ENCODE measurements around the gene OPCML. TPM values are rescaled to one million over a fixed set of nuclear protein-coding genes. Genes with fewer than 3 reads are reported as not detected.

The OPCML gene
- total and polyA plus RNA-seq, 2 of the 13 experiments (the other 11 are each of a cell fraction or from before 2014, with no cell fraction given), result not detected

DNA sequence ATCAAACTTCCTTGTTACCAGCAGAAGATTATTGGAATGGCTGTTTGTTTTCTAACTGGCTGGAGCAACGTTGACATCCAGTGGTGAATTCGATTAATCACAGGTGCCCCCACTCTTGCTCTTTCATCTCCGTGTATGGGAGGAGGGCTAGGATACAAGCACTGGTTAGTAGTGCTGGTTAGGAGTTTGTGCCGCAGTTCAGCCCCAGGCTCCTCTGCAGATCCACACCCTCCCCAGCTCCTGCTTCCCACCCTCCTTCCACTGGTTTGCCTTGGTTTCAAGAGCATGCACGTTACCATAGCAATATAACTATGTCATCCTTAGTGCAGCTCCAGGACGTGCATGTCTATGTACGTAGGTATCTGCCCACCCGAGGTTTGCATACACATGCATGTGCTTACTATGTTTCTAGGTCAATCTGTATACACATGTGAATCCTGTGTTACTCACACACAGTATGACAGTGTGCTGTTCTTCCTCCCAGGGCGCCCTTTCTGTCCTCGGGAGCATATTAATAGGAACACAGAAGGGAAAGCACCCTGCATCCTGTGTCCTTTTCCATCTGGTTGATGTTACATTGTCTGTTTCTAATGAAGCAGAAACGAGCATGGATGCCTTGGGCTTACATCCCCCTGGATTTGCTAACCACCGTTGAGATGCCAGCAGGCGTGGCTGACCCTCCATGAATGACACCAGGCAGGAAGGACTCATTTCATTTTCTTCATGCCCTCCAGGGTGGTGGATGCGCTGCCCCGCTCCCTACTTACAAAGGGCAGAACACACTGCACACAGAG is 539.3 kb downstream of the OPCML start:
- H3K27ac ChIP-seq (ENCODE audit: extremely low read length, insufficient read depth, low read length), result no peak overlapping the region
- BruUV-seq (replicated peaks), result no TSS peak
- no peaks in the 10 kb centered on the region for H4K20me1 ChIP-seq (ENCODE audit: insufficient read depth, low read length)
- no peaks in the 10 kb centered on the region for H3K9me3 ChIP-seq (ENCODE audit: low read length)
- H3K36me3 ChIP-seq (replicated peaks in 1 of 2; ENCODE audit: control insufficient read depth in 1 of 2, insufficient read depth in 2 of 2, low read length in 2 of 2), result no peaks in the 10 kb centered on the region
- no peak for ATAC-seq
- no peaks in the 10 kb centered on the region for H3K4me1 ChIP-seq (ENCODE audit: insufficient read depth, low read length)
- ChIA-PET POLR2A (no interaction called here), CTCF (ENCODE audit: low intra/inter-chr PET ratio, low total read pairs) (no interaction called here)
- WGBS (ENCODE audit: low lambda C conversion rate), result 7% methylated on average over 14 of the region's 15 CpGs
- H3K27me3 ChIP-seq (ENCODE audit: control insufficient read depth in 1 of 2, insufficient read depth in 2 of 2, low read length in 2 of 2), result 0 out of 5 replicates have a peak, but pooled peaks cover 0 to 5% of the 10 kb centered on the region in 2 experiments
- no peak for FAIRE-seq
- no peak overlapping the region for H3K9ac ChIP-seq (ENCODE audit: insufficient read depth, low read depth, low read length)
- H2AFZ ChIP-seq (ENCODE audit: low read length), result no peak overlapping the region
- H3K79me2 ChIP-seq (ENCODE audit: insufficient read depth, low read length), result no peaks in the 10 kb centered on the region
- intact Hi-C loops (cut with micrococcal nuclease; ENCODE audit: unreplicated experiment), result no loop called here
- no peak for DNase-seq (ENCODE audit: low spot score)
- in situ Hi-C loops (cut with HindIII; ENCODE audit: extremely low pct_ligation_motif_present, low pct_unique_long_range_greater_than_20kb), result no loop called here
- no peak overlapping the region for H3K4me2 ChIP-seq (ENCODE audit: low read depth, low read length)
- no peak overlapping the region for H3K4me3 ChIP-seq (replicated peaks in 1 of 3; ENCODE audit: insufficient read depth in 1 of 3, low read depth in 2 of 3, low read length in 3 of 3)
- TF ChIP-seq GMEB1 (CRISPR knock-in tag; IDR thresholded peaks at IDR 0.05; ENCODE audit: borderline replicate concordance), result no peak
- no peak for TF ChIP-seq JDP2 (CRISPR knock-in tag; IDR thresholded peaks at IDR 0.05; ENCODE audit: borderline replicate concordance)
- no peak for TF ChIP-seq ZNF704 (CRISPR knock-in tag; IDR thresholded peaks at IDR 0.05; ENCODE audit: borderline replicate concordance)
- TF ChIP-seq CHD4 (IDR thresholded peaks at IDR 0.05; ENCODE audit: borderline replicate concordance, low read length), result no peak
- no peak for TF ChIP-seq HNRNPLL (IDR thresholded peaks at IDR 0.05; ENCODE audit: low read depth, low read length, poor library complexity, severe bottlenecking)
- TF ChIP-seq ZNF724P (CRISPR knock-in tag; IDR thresholded peaks at IDR 0.05; ENCODE audit: borderline replicate concordance), result no peak
- TF ChIP-seq, protein P1, sequence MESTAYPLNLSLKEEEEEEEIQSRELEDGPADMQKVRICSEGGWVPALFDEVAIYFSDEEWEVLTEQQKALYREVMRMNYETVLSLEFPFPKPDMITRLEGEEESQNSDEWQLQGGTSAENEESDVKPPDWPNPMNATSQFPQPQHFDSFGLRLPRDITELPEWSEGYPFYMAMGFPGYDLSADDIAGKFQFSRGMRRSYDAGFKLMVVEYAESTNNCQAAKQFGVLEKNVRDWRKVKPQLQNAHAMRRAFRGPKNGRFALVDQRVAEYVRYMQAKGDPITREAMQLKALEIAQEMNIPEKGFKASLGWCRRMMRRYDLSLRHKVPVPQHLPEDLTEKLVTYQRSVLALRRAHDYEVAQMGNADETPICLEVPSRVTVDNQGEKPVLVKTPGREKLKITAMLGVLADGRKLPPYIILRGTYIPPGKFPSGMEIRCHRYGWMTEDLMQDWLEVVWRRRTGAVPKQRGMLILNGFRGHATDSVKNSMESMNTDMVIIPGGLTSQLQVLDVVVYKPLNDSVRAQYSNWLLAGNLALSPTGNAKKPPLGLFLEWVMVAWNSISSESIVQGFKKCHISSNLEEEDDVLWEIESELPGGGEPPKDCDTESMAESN (CRISPR knock-in tag; conservative IDR thresholded peaks at IDR 0.05), result no peak
- TF ChIP-seq SCMH1 (CRISPR knock-in tag; IDR thresholded peaks at IDR 0.05; ENCODE audit: borderline replicate concordance), result no peak
- TF ChIP-seq, protein P2, sequence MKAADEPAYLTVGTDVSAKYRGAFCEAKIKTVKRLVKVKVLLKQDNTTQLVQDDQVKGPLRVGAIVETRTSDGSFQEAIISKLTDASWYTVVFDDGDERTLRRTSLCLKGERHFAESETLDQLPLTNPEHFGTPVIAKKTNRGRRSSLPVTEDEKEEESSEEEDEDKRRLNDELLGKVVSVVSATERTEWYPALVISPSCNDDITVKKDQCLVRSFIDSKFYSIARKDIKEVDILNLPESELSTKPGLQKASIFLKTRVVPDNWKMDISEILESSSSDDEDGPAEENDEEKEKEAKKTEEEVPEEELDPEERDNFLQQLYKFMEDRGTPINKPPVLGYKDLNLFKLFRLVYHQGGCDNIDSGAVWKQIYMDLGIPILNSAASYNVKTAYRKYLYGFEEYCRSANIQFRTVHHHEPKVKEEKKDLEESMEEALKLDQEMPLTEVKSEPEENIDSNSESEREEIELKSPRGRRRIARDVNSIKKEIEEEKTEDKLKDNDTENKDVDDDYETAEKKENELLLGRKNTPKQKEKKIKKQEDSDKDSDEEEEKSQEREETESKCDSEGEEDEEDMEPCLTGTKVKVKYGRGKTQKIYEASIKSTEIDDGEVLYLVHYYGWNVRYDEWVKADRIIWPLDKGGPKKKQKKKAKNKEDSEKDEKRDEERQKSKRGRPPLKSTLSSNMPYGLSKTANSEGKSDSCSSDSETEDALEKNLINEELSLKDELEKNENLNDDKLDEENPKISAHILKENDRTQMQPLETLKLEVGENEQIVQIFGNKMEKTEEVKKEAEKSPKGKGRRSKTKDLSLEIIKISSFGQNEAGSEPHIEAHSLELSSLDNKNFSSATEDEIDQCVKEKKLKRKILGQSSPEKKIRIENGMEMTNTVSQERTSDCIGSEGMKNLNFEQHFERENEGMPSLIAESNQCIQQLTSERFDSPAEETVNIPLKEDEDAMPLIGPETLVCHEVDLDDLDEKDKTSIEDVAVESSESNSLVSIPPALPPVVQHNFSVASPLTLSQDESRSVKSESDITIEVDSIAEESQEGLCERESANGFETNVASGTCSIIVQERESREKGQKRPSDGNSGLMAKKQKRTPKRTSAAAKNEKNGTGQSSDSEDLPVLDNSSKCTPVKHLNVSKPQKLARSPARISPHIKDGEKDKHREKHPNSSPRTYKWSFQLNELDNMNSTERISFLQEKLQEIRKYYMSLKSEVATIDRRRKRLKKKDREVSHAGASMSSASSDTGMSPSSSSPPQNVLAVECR (CRISPR knock-in tag; IDR thresholded peaks at IDR 0.05; ENCODE audit: borderline replicate concordance), result no peak
- TF ChIP-seq ONECUT2 (CRISPR knock-in tag; IDR thresholded peaks at IDR 0.05), result no peak

Measured in HepG2 (cell line).